ENCODE data around the gene DAGLA. TPM values are rescaled to one million over a fixed set of nuclear protein-coding genes. Genes with fewer than 3 reads are reported as not detected.

The DAGLA gene
- total RNA-seq, 1 experiment from 2014 or later = 4.5 TPM

DNA sequence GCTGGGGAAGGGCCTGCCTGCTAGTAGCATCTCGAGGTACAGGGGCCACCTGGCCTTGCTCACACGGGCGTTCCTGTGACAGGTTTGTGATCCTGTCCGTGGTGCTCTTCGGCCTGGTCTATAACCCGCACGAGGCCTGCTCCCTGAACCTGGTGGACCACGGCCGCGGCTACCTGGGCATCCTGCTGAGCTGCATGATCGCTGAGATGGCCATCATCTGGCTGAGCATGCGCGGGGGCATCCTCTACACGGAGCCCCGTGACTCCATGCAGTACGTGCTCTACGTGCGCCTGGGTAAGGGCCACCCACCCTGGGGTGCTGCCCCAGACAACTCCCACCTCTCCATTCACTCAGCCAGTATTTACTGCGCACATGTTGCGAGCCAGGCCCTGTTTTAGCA lies 40.4 kb downstream of the DAGLA start:
- no CpG with 5 or more reads among the region's 20 CpGs for WGBS (ENCODE audit: extremely low coverage, insufficient read length, low lambda C conversion rate)
- no peak overlapping the region for H3K4ac ChIP-seq (ENCODE audit: low read depth, low read length)
- H3K23me2 ChIP-seq (ENCODE audit: insufficient read length, low read depth, low read length, poor library complexity, severe bottlenecking) = peaks cover 4% of the 10 kb centered on the region
- no peak overlapping the region for H4K5ac ChIP-seq (ENCODE audit: insufficient read length, low read depth, low read length)
- Mint-ChIP-seq H3K4me1 (peaks cover 35 to 37% of the 10 kb centered on the region in 2 experiments), H3K36me3 (ENCODE audit: insufficient read depth in 1 of 3, low read depth in 3 of 3) (peaks cover 0 to 12% (median 10%) of the 10 kb centered on the region in 3 experiments; a peak in 4 of 7 replicates), H3K27ac (no peak overlapping the region; a peak in 1 of 7 replicates), H3K4me3 (no peak overlapping the region), H3K27me3 (ENCODE audit: low read depth) (no peaks in the 10 kb centered on the region), H3K9me3 (no peaks in the 10 kb centered on the region)
- H4K91ac ChIP-seq (ENCODE audit: insufficient read length, low read depth, low read length) = no peak overlapping the region
- H3K27me3 ChIP-seq (ENCODE audit: insufficient read depth, low read length) = no peaks in the 10 kb centered on the region
- H3K18ac ChIP-seq (ENCODE audit: insufficient read length, low read depth, low read length) = no peak overlapping the region
- H3K4me2 ChIP-seq (ENCODE audit: insufficient read depth, insufficient read length, low read length) = no peak overlapping the region
- H2BK15ac ChIP-seq (ENCODE audit: low read depth, low read length) = no peak overlapping the region
- H3K23ac ChIP-seq (ENCODE audit: insufficient read length, low read depth, low read length) = no peak overlapping the region
- no peaks in the 10 kb centered on the region for H4K20me1 ChIP-seq (ENCODE audit: control insufficient read depth, insufficient read depth, insufficient read length)
- H2BK20ac ChIP-seq (ENCODE audit: low read depth, low read length, poor library complexity, severe bottlenecking) = no peak overlapping the region
- DNase-seq = no peak
- H2AFZ ChIP-seq (ENCODE audit: low read length) = no peak overlapping the region
- no peak overlapping the region for H3K9ac ChIP-seq (ENCODE audit: extremely low read depth, insufficient read length, low read length)
- H3K27ac ChIP-seq (ENCODE audit: insufficient read length, low read depth, low read length) = no peak overlapping the region
- no peak overlapping the region for H2BK5ac ChIP-seq (ENCODE audit: insufficient read length, low read length)
- no peaks in the 10 kb centered on the region for H3K9me3 ChIP-seq (ENCODE audit: control insufficient read depth, low read depth, low read length)
- H3K14ac ChIP-seq (ENCODE audit: insufficient read depth, low read length) = no peak overlapping the region
- no peak overlapping the region for H2BK12ac ChIP-seq (ENCODE audit: insufficient read length, low read depth, low read length)
- no peak overlapping the region for H4K8ac ChIP-seq (replicated peaks; ENCODE audit: insufficient read length, low read depth, low read length)
- no peaks in the 10 kb centered on the region; the same call in 1 of the 2 replicates for H3K79me2 ChIP-seq (ENCODE audit: insufficient read depth, low read length)
- no peak overlapping the region for H3K56ac ChIP-seq (ENCODE audit: insufficient read length, low read depth, low read length)
- H3K4me1 ChIP-seq (ENCODE audit: insufficient read depth, low read length) = peaks cover 5% of the 10 kb centered on the region; the same call in 1 of the 2 replicates
- no peak overlapping the region for H2AK5ac ChIP-seq (ENCODE audit: insufficient read length, low read length)
- H2BK120ac ChIP-seq (ENCODE audit: low read depth, low read length, poor library complexity, severe bottlenecking) = no peak overlapping the region
- TF ChIP-seq, protein P1, sequence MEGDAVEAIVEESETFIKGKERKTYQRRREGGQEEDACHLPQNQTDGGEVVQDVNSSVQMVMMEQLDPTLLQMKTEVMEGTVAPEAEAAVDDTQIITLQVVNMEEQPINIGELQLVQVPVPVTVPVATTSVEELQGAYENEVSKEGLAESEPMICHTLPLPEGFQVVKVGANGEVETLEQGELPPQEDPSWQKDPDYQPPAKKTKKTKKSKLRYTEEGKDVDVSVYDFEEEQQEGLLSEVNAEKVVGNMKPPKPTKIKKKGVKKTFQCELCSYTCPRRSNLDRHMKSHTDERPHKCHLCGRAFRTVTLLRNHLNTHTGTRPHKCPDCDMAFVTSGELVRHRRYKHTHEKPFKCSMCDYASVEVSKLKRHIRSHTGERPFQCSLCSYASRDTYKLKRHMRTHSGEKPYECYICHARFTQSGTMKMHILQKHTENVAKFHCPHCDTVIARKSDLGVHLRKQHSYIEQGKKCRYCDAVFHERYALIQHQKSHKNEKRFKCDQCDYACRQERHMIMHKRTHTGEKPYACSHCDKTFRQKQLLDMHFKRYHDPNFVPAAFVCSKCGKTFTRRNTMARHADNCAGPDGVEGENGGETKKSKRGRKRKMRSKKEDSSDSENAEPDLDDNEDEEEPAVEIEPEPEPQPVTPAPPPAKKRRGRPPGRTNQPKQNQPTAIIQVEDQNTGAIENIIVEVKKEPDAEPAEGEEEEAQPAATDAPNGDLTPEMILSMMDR (conservative IDR thresholded peaks at IDR 0.05) = no peak
- H3T11ph ChIP-seq (ENCODE audit: low read length) = no peak overlapping the region
- H3K79me1 ChIP-seq (ENCODE audit: insufficient read depth, low read depth, low read length, poor library complexity, severe bottlenecking) = no peaks in the 10 kb centered on the region

All from H9 (cell line).